OCI-LY7 (cell line): ENCODE results near the gene B4GALNT4. TPM values are rescaled to one million over a fixed set of nuclear protein-coding genes. Genes with fewer than 3 reads are reported as not detected.

Experiments
- BruUV-seq: library from RNA; stranded (reverse); fragments of 400-500 nt; replicated peaks from 2 replicates; lab custom pipeline; 2021; lab: Mats Ljungman, UMichigan
- CTCF ChIA-PET: fragments of 300-600 bp; sonication (Branson Sonifier 250); formaldehyde crosslinking; loops from one replicate; lab custom pipeline; 2022; ENCODE audit warnings: antibody characterized with exemption; ENCODE audit not compliant: unreplicated experiment; lab: Charles Lee
- POLR2A ChIA-PET: fragments of 300-600 bp; sonication (Branson Sonifier 250); formaldehyde crosslinking; loops from one replicate; lab custom pipeline; 2022; ENCODE audit warnings: antibody characterized with exemption; lab: Charles Lee
- DNase-seq: peaks from one replicate; pipeline ENCODE4 v3.0.0-alpha.2; 2015; ENCODE audit warnings: low spot score
- H2AFZ ChIP-seq: fragments of 200-600 bp; sonication (generic), shearing (Covaris generic); 2 replicates; pipeline ENCODE4 v1.6.1; 2014; ENCODE audit warnings: mild to moderate bottlenecking, antibody characterized with exemption, low read length, moderate library complexity
- H3K27ac ChIP-seq: fragments of 200-600 bp; sonication (generic); 2 replicates; pipeline ENCODE4 v1.5.1; 2014; ENCODE audit warnings: mixed run types, low read depth, mild to moderate bottlenecking, moderate library complexity, low read length, inconsistent platforms; ENCODE audit not compliant: poor library complexity, severe bottlenecking
- H3K36me3 ChIP-seq: fragments of 200-600 bp; sonication (generic); 2 replicates; pipeline ENCODE4 v1.6.1; 2014; ENCODE audit warnings: mild to moderate bottlenecking, antibody characterized with exemption, low read length, moderate library complexity, mixed read lengths; ENCODE audit not compliant: insufficient read depth
- H3K4me1 ChIP-seq: fragments of 200-600 bp; sonication (generic); 2 replicates; pipeline ENCODE4 v1.5.1; 2014; ENCODE audit warnings: mild to moderate bottlenecking, low read length; ENCODE audit not compliant: insufficient read depth, poor library complexity, severe bottlenecking
- H3K4me2 ChIP-seq: fragments of 200-600 bp; sonication (generic); 2 replicates; pipeline ENCODE4 v1.6.1; 2014; ENCODE audit warnings: mild to moderate bottlenecking, low read length
- H3K4me3 ChIP-seq: fragments of 200-600 bp; sonication (generic); 2 replicates; pipeline ENCODE4 v1.5.1; 2014; ENCODE audit warnings: mild to moderate bottlenecking, low read depth, low read length; ENCODE audit not compliant: poor library complexity, severe bottlenecking
- H3K79me2 ChIP-seq: fragments of 200-600 bp; sonication (generic); 2 replicates; pipeline ENCODE4 v1.6.1; 2016; ENCODE audit warnings: low read depth, mild to moderate bottlenecking, low read length, moderate library complexity, mixed read lengths; ENCODE audit not compliant: insufficient read depth
- H3K9me2 ChIP-seq: fragments of 200-600 bp; sonication (generic); 2 replicates; pipeline ENCODE4 v1.6.1; 2016; ENCODE audit warnings: mild to moderate bottlenecking, low read length, mixed read lengths; ENCODE audit not compliant: insufficient read depth
- H3K9me3 ChIP-seq: fragments of 200-600 bp; sonication (generic); 2 replicates; pipeline ENCODE4 v1.6.1; 2014; ENCODE audit warnings: mild to moderate bottlenecking, mixed run types, low read length, mixed read lengths
- H4K20me1 ChIP-seq: fragments of 200-600 bp; sonication (generic); 2 replicates; pipeline ENCODE4 v1.6.1; 2014; ENCODE audit warnings: mild to moderate bottlenecking, antibody characterized with exemption, low read length, moderate library complexity, mixed read lengths; ENCODE audit not compliant: insufficient read depth
- CTCF ChIP-seq: fragments of 200-600 bp; sonication (generic); conservative IDR thresholded peaks from 2 replicates; pipeline ENCODE4 v1.5.1; 2014; ENCODE audit warnings: mild to moderate bottlenecking, antibody characterized with exemption, low read length, moderate library complexity, mixed read lengths
- EZH2phosphoT487 ChIP-seq: fragments of 200-600 bp; sonication (generic); IDR thresholded peaks from 2 replicates; pipeline ENCODE4 v1.6.1; 2018; ENCODE audit warnings: low read depth, borderline replicate concordance, mild to moderate bottlenecking, mixed run types, antibody characterized with exemption, low read length, moderate library complexity, mixed read lengths
- intact Hi-C: fragments of 100-400 bp; cut with micrococcal nuclease; formaldehyde crosslinking; loops from one replicate; pipeline ENCODE4 v1.10.0; 2022; ENCODE audit not compliant: unreplicated experiment
- total RNA-seq, 2 experiments: library from RNA; depleted of rRNA in 1 of 2; stranded (reverse); fragments of >200 nt in 1 of 2; shearing (Covaris generic) in 1 of 2; gene quantifications; 2 replicates each; pipeline ENCODE4 v1.2.3, GENCODE V29; 2014 to 2022

The B4GALNT4 gene
- total RNA-seq, 2 experiments from 2014 or later = not detected

- H3K36me3 ChIP-seq = no peaks in the 10 kb centered on the region
- no peak overlapping the region for H3K4me3 ChIP-seq
- intact Hi-C loops = no loop called here
- no TSS peak for BruUV-seq
- no peak overlapping the region for H3K4me2 ChIP-seq
- ChIA-PET POLR2A (no interaction called here), CTCF (no interaction called here)
- H3K79me2 ChIP-seq = no peaks in the 10 kb centered on the region
- DNase-seq = no peak
- H3K27ac ChIP-seq = no peak overlapping the region
- H2AFZ ChIP-seq = no peak overlapping the region
- H3K9me3 ChIP-seq = no peaks in the 10 kb centered on the region
- H4K20me1 ChIP-seq = no peaks in the 10 kb centered on the region
- no peaks in the 10 kb centered on the region for H3K9me2 ChIP-seq
- TF ChIP-seq EZH2phosphoT487 (no peak), CTCF (peak; percentile 36; the same call in 1 of the 2 replicates)
- H3K4me1 ChIP-seq = no peaks in the 10 kb centered on the region
Measured at GRCh38 chr11:390175-390574, 20.9 kb downstream of the B4GALNT4 start.

- H3K4me2 ChIP-seq = no peak overlapping the region
- DNase-seq = no peak
- ChIA-PET POLR2A (no interaction called here), CTCF (no interaction called here)
- H3K9me2 ChIP-seq = no peaks in the 10 kb centered on the region
- H3K36me3 ChIP-seq = no peaks in the 10 kb centered on the region
- H4K20me1 ChIP-seq = no peaks in the 10 kb centered on the region
- H3K79me2 ChIP-seq = no peaks in the 10 kb centered on the region
- TF ChIP-seq EZH2phosphoT487 = no peak
- TF ChIP-seq CTCF = no peak
- no peaks in the 10 kb centered on the region for H3K9me3 ChIP-seq
- H3K4me1 ChIP-seq = no peaks in the 10 kb centered on the region
- no peak overlapping the region for H3K4me3 ChIP-seq
- H3K27ac ChIP-seq = no peak overlapping the region
- no peak overlapping the region for H2AFZ ChIP-seq
- BruUV-seq = no TSS peak
- intact Hi-C loops = no loop called here
Measured at GRCh38 chr11:391117-392017, 22.1 kb downstream of the B4GALNT4 start.
